ENCODE data around the gene CLDN16.

DNA sequence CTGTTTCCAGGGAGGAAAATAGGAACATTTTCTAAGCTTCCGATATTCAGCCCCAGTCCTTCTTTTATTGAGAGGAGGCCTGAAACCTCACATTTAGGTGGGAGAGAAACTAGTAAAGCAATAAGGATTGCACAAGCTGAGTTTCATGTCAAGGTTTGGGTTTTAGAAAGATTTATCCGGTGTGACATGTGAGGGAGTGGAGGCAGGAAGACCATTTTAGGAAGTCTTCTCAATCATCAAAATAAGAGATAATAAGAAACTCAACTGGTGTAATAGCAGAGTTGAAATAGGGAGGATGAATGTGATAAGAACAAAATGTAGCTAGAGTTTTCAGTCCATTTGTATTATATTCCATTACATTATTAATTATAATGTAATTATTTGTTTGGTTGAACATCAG, 27.7 kb upstream of the CLDN16 start:
- TF ChIP-seq TAF1 (IDR thresholded peaks at IDR 0.05; ENCODE audit: low read depth) (no peak), YY1 (IDR thresholded peaks at IDR 0.05; ENCODE audit: low read depth) (no peak), FOXM1 (IDR thresholded peaks at IDR 0.05; ENCODE audit: borderline replicate concordance, low read depth) (no peak)
- TF ChIP-seq, protein P1, sequence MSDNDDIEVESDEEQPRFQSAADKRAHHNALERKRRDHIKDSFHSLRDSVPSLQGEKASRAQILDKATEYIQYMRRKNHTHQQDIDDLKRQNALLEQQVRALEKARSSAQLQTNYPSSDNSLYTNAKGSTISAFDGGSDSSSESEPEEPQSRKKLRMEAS (IDR thresholded peaks at IDR 0.05) = no peak

Measured in Ishikawa (cell line).